Esophagus squamous epithelium (tissue), 4 donors: ENCODE results near the gene APOBEC3A.
"Not testable (repeated sequence)": the region's sequence is repeated elsewhere in the genome, so short reads cannot be mapped to it uniquely, and the experiment has no call there.

Experiments
- POLR2A ChIP-seq, 4 donors: fragments of 450-650 bp; IDR thresholded peaks; one replicate each; pipeline ENCODE4 v1.6.1; 2017; ENCODE audit warnings: antibody characterized with exemption in 4 of 4, mild to moderate bottlenecking in 4 of 4, moderate library complexity in 3 of 4
- TF ChIP-seq, protein P1 (sequence below), 6 experiments: fragments of 450-650 bp in 4 of 6; fragments of 200-600 bp in 2 of 6; sonication (generic) in 2 of 6; IDR thresholded peaks; one replicate each; pipeline ENCODE4 v1.5.1; 2016 to 2019; ENCODE audit warnings: antibody characterized with exemption in 6 of 6, mild to moderate bottlenecking in 4 of 6, moderate library complexity in 4 of 6

DNA sequence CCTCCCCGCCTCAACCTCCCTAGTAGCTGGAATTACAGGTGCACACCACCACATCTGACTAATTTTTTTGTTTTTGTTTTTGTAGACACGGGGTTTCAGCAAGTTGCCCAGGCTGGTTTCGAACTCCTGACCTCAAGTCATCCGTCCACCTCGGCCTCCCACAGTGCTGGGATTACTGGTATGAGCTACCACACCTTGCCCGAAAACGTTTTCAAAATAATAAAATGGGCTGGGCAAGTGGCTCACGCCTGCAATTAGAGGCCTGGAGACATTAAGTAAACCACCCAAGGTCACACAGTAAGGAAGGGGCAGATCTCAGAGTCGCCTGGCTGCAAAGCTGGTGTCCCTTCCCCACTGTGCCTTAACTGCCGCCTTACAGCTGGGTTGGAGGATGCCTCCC, 23.2 kb downstream of the APOBEC3A start:
- TF ChIP-seq, protein P1, sequence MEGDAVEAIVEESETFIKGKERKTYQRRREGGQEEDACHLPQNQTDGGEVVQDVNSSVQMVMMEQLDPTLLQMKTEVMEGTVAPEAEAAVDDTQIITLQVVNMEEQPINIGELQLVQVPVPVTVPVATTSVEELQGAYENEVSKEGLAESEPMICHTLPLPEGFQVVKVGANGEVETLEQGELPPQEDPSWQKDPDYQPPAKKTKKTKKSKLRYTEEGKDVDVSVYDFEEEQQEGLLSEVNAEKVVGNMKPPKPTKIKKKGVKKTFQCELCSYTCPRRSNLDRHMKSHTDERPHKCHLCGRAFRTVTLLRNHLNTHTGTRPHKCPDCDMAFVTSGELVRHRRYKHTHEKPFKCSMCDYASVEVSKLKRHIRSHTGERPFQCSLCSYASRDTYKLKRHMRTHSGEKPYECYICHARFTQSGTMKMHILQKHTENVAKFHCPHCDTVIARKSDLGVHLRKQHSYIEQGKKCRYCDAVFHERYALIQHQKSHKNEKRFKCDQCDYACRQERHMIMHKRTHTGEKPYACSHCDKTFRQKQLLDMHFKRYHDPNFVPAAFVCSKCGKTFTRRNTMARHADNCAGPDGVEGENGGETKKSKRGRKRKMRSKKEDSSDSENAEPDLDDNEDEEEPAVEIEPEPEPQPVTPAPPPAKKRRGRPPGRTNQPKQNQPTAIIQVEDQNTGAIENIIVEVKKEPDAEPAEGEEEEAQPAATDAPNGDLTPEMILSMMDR (IDR thresholded peaks at IDR 0.05) = not testable (repeated sequence)
- not testable (repeated sequence) for TF ChIP-seq POLR2A (IDR thresholded peaks at IDR 0.05)
